Endodermal cell (in vitro differentiated cells): ENCODE results near the gene AK8. TPM values are rescaled to one million over a fixed set of nuclear protein-coding genes. Genes with fewer than 3 reads are reported as not detected.

ENCODE experiments used
- DNase-seq: peaks from one replicate; pipeline ENCODE4 v3.0.0-alpha.2; 2017
- H3K27ac ChIP-seq: 2 replicates; pipeline ENCODE4 v1.5.1; 2013; ENCODE audit warnings: mild to moderate bottlenecking, low read depth, low read length, moderate library complexity
- H3K27me3 ChIP-seq: 2 replicates; pipeline ENCODE4 v1.6.1; 2013; ENCODE audit warnings: mild to moderate bottlenecking, low read length, moderate library complexity; ENCODE audit not compliant: insufficient read depth, control insufficient read depth, poor library complexity, severe bottlenecking
- H3K36me3 ChIP-seq: 2 replicates; pipeline ENCODE4 v1.7.0; 2013; ENCODE audit warnings: mild to moderate bottlenecking, low read length, moderate library complexity; ENCODE audit not compliant: control insufficient read depth, insufficient read depth
- H3K4me1 ChIP-seq: one replicate; pipeline ENCODE4 v1.7.0; 2013; ENCODE audit warnings: low read length; ENCODE audit not compliant: control insufficient read depth, insufficient read depth
- H3K4me3 ChIP-seq: 2 replicates; pipeline ENCODE4 v1.5.1; 2013; ENCODE audit warnings: mild to moderate bottlenecking, low read length, moderate library complexity
- H3K9ac ChIP-seq: 2 replicates; pipeline ENCODE4 v1.6.1; 2013; ENCODE audit warnings: mild to moderate bottlenecking, low read length, moderate library complexity; ENCODE audit not compliant: poor library complexity, severe bottlenecking; ENCODE audit errors: extremely low read depth
- H3K9me3 ChIP-seq: 2 replicates; pipeline ENCODE4 v1.6.1; 2013; ENCODE audit warnings: mild to moderate bottlenecking, low read length, moderate library complexity; ENCODE audit not compliant: control insufficient read depth
- H3K27ac Mint-ChIP-seq: 2 replicates; pipeline ENCODE4 v1.8.0; 2020; ENCODE audit warnings: mixed read lengths
- H3K27me3 Mint-ChIP-seq: 2 replicates; pipeline ENCODE4 v1.8.0; 2021; ENCODE audit warnings: mild to moderate bottlenecking, mixed read lengths; ENCODE audit not compliant: insufficient read depth
- H3K36me3 Mint-ChIP-seq: 2 replicates; pipeline ENCODE4 v1.8.0; 2020; ENCODE audit warnings: low read depth, mixed read lengths
- H3K4me1 Mint-ChIP-seq: 2 replicates; pipeline ENCODE4 v1.8.0; 2020; ENCODE audit warnings: mixed read lengths
- H3K4me3 Mint-ChIP-seq: 2 replicates; pipeline ENCODE4 v1.8.0; 2020; ENCODE audit warnings: mild to moderate bottlenecking, moderate library complexity, mixed read lengths
- H3K9me3 Mint-ChIP-seq: 2 replicates; pipeline ENCODE4 v1.8.0; 2020; ENCODE audit warnings: mild to moderate bottlenecking, mixed read lengths
- WGBS, 2 experiments: methylation state at CpG; one replicate each; pipeline versions ENCODE4 v1.1.5 to v1.1.7; 2013; ENCODE audit warnings: missing lambda C conversion rate in 2 of 2, mixed read lengths in 1 of 2; ENCODE audit not compliant: insufficient coverage in 1 of 2, insufficient read length in 1 of 2; 5-methylcytosine and 5-hydroxymethylcytosine counted together
- total RNA-seq, 2 donors: library from RNA; stranded (reverse); fragmentation: NEBNext Ultra II Directional in 1 of 2; extraction: Animal tissue kit (Norgen Biotek cat#: 25700) in 1 of 2; gene quantifications; 2 replicates in 1 of 2; 3 replicates in 1 of 2; pipeline ENCODE4 v1.2.1, GENCODE V29; 2021
- TF ChIP-seq, protein P1 (sequence below): fragments of 200-600 bp; sonication (generic); conservative IDR thresholded peaks from 2 replicates; pipeline ENCODE4 v1.5.0; 2021; ENCODE audit warnings: antibody characterized with exemption, mild to moderate bottlenecking

AK8 gene
- total RNA-seq, 2 donors from 2014 or later = 1.3 to 2.6 TPM

DNA sequence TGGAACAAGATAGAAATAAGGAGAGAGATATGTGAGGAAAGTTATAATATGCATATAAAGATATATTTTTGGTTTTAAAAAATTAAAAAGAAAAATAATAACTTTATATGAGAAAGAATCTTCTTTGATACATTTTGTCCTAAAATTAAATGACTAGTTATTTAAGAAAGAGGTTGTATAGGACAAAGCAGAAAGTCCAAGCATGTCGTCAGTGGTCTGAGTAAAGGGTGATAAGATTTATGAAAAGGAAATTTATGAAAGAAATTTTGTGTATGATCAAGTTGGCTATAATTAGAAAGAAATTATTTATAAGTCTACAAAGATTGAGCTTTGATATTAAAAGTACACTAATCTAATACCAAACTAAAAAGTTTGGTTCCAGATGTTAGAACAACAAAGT is 175.8 kb downstream of the AK8 start:
- 92 to 100% methylated on average over 1 of the region's 1 CpG for WGBS, 2 experiments
- H3K27ac Mint-ChIP-seq = no peak overlapping the region
- peaks cover 46% of the 10 kb centered on the region for H3K9me3 Mint-ChIP-seq
- no peaks in the 10 kb centered on the region for H3K36me3 Mint-ChIP-seq
- Histone ChIP-seq H3K4me1 (no peaks in the 10 kb centered on the region), H3K36me3 (no peaks in the 10 kb centered on the region), H3K9ac (no peak overlapping the region), H3K9me3 (peaks cover 49% of the 10 kb centered on the region), H3K27ac (no peak overlapping the region), H3K27me3 (no peaks in the 10 kb centered on the region), H3K4me3 (no peak overlapping the region)
- H3K4me1 Mint-ChIP-seq = no peaks in the 10 kb centered on the region
- peaks cover 5% of the 10 kb centered on the region for H3K27me3 Mint-ChIP-seq
- no peak overlapping the region for H3K4me3 Mint-ChIP-seq
- no peak for DNase-seq
- TF ChIP-seq, protein P1, sequence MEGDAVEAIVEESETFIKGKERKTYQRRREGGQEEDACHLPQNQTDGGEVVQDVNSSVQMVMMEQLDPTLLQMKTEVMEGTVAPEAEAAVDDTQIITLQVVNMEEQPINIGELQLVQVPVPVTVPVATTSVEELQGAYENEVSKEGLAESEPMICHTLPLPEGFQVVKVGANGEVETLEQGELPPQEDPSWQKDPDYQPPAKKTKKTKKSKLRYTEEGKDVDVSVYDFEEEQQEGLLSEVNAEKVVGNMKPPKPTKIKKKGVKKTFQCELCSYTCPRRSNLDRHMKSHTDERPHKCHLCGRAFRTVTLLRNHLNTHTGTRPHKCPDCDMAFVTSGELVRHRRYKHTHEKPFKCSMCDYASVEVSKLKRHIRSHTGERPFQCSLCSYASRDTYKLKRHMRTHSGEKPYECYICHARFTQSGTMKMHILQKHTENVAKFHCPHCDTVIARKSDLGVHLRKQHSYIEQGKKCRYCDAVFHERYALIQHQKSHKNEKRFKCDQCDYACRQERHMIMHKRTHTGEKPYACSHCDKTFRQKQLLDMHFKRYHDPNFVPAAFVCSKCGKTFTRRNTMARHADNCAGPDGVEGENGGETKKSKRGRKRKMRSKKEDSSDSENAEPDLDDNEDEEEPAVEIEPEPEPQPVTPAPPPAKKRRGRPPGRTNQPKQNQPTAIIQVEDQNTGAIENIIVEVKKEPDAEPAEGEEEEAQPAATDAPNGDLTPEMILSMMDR = no peak

DNA sequence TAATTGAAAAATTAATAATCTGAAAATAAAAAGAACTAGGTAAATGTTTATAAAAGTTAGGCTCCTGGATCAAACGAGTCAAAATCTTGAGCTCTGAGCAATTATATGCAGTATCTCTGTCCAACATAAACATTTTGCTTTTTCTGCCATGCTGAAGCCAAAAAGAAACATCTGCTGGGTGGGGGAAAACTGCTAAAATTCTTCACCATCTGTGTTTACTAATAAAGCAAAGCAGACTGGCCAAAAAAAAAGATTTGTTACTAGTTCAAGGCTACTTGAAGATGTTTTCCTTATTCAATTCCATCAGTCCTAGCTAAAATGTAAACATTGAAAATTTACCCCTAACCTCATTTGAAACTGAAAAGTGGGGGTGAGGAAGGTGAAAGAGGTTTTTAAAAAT is 178.1 kb downstream of the AK8 start:
- Histone ChIP-seq H3K27ac (no peak overlapping the region), H3K9me3 (peaks cover 66% of the 10 kb centered on the region), H3K4me3 (no peak overlapping the region), H3K27me3 (no peaks in the 10 kb centered on the region), H3K4me1 (no peaks in the 10 kb centered on the region), H3K9ac (no peak overlapping the region), H3K36me3 (no peaks in the 10 kb centered on the region)
- TF ChIP-seq, protein P1 = no peak
- no peaks in the 10 kb centered on the region for H3K4me1 Mint-ChIP-seq
- H3K36me3 Mint-ChIP-seq = no peaks in the 10 kb centered on the region
- H3K4me3 Mint-ChIP-seq = no peak overlapping the region
- H3K27me3 Mint-ChIP-seq = peaks cover 2% of the 10 kb centered on the region
- no peak overlapping the region for H3K27ac Mint-ChIP-seq
- 74% methylated on average over 1 of the region's 1 CpG; no CpG with 5 or more reads in 1 of the 2 experiments for WGBS, 2 experiments
- DNase-seq = no peak
- peaks cover 65% of the 10 kb centered on the region for H3K9me3 Mint-ChIP-seq

DNA sequence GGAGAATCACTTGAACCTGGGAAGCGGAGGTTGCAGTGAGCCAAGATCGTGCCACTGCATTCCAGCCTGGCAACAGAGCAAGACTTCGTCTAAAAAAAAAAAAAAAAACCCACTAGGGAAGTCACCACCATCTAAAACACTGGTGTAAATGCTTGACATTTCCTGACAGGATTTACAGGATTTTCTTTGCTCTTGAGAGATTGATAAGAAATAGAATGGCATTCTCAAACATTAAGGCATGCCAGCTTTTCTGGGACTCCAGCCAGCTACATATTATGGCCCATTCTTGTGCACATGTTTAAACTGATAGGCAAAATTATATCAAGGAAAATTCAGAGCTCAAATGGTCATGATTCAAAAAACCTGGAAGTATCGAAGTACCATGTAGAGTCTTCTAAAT is 179.1 kb downstream of the AK8 start:
- H3K36me3 Mint-ChIP-seq = peaks cover 3% of the 10 kb centered on the region
- no peak overlapping the region for H3K27ac ChIP-seq
- no peak for DNase-seq
- H3K4me1 Mint-ChIP-seq = no peaks in the 10 kb centered on the region
- H3K9me3 Mint-ChIP-seq = peaks cover 63% of the 10 kb centered on the region
- no peak overlapping the region for H3K4me3 Mint-ChIP-seq
- no peaks in the 10 kb centered on the region for H3K4me1 ChIP-seq
- TF ChIP-seq, protein P1 = no peak
- 78 to 100% methylated on average over 1 to 4 of the region's 4 CpGs for WGBS, 2 experiments
- peaks cover 2% of the 10 kb centered on the region for H3K27me3 Mint-ChIP-seq
- H3K36me3 ChIP-seq = peaks cover 2% of the 10 kb centered on the region
- H3K4me3 ChIP-seq = no peak overlapping the region
- no peak overlapping the region for H3K9ac ChIP-seq
- H3K9me3 ChIP-seq = peaks cover 64% of the 10 kb centered on the region
- H3K27ac Mint-ChIP-seq = no peak overlapping the region
- no peaks in the 10 kb centered on the region for H3K27me3 ChIP-seq
